HG03159 (cell line): ENCODE measurements around the gene OTOGL.

Experiments
- ATAC-seq: cut with Tn5 transposase; IDR thresholded peaks from one replicate; pipeline ENCODE4 v1.9.1; 2021; ENCODE audit warnings: mild to moderate bottlenecking, moderate library complexity; ENCODE audit not compliant: unreplicated experiment

Gene OTOGL

DNA sequence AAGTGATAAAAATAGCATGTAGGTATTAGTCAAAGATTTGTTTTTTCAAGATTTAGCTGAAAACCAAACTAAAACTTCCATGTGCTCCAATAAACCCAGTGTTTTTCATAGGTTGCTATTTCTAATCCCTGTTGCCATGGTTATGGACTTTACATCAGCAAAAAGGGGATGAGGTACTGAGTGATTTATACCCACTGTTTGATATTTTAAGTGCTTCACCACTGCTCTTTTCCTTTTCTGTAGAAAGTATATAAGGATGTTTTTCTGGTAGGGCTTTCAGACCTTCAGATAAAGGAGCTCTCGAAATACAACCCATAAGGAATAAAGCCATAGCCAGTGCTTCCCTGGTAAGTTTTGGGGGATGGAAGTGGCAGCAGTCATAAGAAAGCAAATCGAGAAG, at the start of gene OTOGL:
OTOGL (plus strand) TSS at position 279 of the 400 bp plus-strand sequence. CDS start 109,895 bp downstream, outside the sequence.
- no peak for ATAC-seq

GRCh38 chr12:80050236-80050635, 49.1 kb upstream of the OTOGL start:
- ATAC-seq: no peak

GRCh38 chr12:80053051-80053790, 46.1 kb upstream of the OTOGL start:
- no peak for ATAC-seq

DNA sequence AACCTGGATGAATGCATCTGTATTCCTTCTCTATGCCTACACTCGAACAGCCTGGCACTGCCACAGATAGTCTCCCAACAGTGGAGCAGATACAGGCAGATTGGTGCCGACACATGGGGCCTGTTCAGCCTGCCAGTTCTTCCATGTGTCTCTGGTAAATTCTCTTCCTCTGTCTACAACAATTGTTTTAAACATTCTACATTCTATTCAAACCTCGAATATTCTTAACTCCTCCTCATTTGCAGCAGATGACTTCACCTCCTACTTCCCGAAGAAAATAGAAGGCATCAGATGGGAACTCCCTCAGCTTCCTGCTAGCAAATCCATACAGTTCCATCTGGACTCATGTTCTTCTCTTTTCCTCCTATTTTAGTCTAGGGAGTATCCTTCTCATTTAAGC, 43.1 kb upstream of the OTOGL start:
- no peak for ATAC-seq

DNA sequence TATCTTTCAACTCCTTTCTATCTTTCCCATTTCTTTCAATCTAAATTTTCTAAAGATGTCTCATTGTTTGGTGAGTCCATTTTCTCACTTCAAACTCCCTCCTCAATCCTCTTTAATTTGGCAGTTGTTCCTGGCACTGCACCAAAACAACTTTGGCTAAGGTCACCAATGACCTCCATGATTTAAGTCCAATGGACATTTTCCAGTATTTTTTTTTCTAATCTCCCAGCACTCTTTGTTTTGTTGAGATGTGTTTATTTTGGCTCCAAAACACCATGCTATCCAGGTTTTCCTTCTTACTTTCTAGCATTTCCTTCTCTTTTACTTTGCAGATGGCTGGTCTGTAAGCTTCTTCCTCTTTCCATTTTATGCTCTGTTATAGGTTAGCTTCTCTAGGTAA, 42.5 kb upstream of the OTOGL start:
- no peak for ATAC-seq

- no peak for ATAC-seq
Observed at GRCh38 chr12:80058586-80058985, 40.8 kb upstream of the OTOGL start.

- ATAC-seq: no peak
Observed at GRCh38 chr12:80059102-80059501, 40.2 kb upstream of the OTOGL start.

GRCh38 chr12:80059875-80060274, 39.5 kb upstream of the OTOGL start:
- no peak for ATAC-seq

DNA sequence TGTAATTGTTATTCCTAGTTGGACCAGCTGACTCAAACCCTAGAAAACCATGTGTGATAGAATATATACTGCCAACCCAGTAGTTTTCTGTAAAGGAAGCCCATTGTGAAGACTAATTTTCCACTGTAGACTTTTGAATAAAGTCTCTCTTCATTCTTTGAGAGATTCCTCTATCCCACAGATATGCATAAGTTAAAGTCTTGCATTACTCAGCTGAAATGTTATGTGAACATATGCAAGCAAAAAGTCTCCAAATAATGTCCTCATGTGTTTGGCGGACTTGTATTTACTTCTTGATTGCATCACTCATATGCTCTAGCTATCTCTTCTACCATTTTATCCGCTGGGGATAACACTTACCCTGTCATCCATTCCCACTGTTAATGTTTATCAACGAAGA, 35.1 kb upstream of the OTOGL start:
- ATAC-seq: no peak

GRCh38 chr12:80064951-80065350, 34.4 kb upstream of the OTOGL start:
- no peak for ATAC-seq

GRCh38 chr12:80068173-80068572, 31.2 kb upstream of the OTOGL start:
- ATAC-seq: no peak

- ATAC-seq: peak; percentile 76
Observed at GRCh38 chr12:80083892-80084614, 15.3 kb upstream of the OTOGL start.

DNA sequence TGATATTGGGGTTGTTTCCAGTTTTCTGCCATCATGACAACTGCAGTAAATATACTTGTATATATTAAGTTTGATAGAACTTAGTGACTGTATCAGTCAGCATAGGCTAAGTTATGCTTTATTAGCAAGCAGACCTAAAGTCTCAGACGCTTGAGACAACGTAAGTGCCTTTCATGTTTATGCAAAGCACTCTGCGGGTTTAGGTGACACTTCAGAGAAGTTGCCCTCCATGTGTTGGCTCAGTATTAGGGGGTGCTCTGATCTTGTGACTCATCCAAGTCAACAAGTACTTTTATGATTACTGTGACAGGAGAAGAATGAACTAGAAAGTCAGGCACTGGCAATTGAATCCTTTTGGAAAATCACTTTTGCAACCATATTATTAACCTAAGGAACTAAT, 13.3 kb upstream of the OTOGL start:
- no peak for ATAC-seq

GRCh38 chr12:80087486-80088213, 11.7 kb upstream of the OTOGL start:
- no peak for ATAC-seq

- ATAC-seq: no peak
Observed at GRCh38 chr12:80100591-80100990, 1.3 kb downstream of the OTOGL start.

- no peak for ATAC-seq
Observed at GRCh38 chr12:80101126-80101525, 1.8 kb downstream of the OTOGL start.

- ATAC-seq: no peak
Observed at GRCh38 chr12:80107221-80107620, 7.9 kb downstream of the OTOGL start.

GRCh38 chr12:80116735-80117134, 17.4 kb downstream of the OTOGL start:
- no peak for ATAC-seq

GRCh38 chr12:80118565-80119324, 19.4 kb downstream of the OTOGL start:
- ATAC-seq: no peak

GRCh38 chr12:80120994-80121393, 21.7 kb downstream of the OTOGL start:
- no peak for ATAC-seq

DNA sequence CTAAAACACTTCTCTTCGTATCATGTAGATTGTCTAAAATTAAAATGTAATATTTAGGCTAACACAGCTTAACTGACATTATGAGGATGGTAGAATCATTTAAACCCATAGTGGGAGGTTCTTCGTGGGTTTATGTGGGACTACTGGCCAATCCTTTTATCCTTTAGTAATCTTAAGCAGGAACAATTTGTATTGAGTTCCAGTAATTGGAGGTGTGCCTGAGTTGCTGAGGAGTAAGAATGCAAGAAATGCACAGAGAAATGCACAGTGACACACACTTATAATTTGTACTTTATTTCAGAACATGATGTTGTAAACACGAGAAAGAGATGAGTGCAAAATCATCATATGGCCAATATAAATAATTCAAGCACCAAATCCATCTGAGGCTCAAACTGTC, 22.3 kb downstream of the OTOGL start:
- ATAC-seq: no peak
